Measurements from ENCODE around the gene AGAP2. TPM values are rescaled to one million over a fixed set of nuclear protein-coding genes. Genes with fewer than 3 reads are reported as not detected.
"Not testable (repeated sequence)": the region's sequence is repeated elsewhere in the genome, so short reads cannot be mapped to it uniquely, and the experiment has no call there.

Gene AGAP2
- total and polyA plus RNA-seq, 5 donors from 2014 or later, result 4.4 to 60.3 (median 6.1) TPM

DNA sequence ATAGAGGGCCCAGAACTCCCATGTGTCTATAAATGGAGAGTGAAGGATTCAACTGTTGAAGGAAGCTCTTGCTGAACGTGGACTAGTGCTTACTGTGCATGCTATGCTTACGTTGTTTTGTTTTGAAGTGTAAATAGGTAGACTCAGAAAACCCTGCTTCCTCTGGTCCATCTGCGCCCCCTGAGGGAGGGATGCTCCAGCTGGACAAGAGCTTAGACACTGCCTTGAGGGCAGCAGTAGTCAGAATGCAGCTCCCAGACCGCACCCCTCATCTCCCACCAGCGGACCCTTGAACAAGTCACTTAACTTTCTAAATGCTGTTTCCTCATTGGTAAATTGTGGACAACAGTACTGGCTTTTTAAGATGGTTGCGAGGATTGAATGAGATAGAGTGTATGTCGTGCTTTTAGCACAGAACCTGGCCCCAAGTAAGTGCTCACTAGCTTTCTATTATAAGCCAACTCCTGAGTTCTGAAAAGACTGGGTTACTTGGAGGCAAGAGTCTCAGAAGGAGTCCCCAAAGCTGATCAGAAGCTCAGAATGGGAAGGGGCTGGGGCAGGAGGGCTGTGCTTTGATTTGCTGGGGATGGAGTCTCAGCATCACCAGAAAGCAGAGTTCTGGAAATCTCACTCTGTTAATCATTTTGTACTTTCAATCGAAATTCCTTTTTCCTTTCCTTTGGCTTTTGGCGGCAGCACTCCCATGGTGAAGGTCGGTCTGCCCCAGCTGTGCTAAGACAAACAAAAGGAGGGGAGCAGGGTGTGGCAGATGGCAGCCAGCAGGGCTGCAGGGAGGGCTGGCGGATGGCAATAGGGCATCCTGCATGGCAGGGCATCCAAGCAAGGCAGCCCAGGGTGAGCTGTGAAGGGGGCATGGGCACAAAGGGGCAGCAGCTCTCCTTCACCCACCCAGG is 15.6 kb downstream of the AGAP2 start:
- H3K4me3 ChIP-seq (ENCODE audit: low read depth, low read length), result no peak overlapping the region
- no peaks in the 10 kb centered on the region for H3K9me3 ChIP-seq (ENCODE audit: control insufficient read depth in 2 of 2, low read length in 2 of 2)
- Mint-ChIP-seq H3K4me1 (peaks cover 0 to 22% (median 6%) of the 10 kb centered on the region in 4 donors), H3K4me3 (no peak overlapping the region), H3K9me3 (no peaks in the 10 kb centered on the region), H3K36me3 (peaks cover 17% of the 10 kb centered on the region), H3K27me3 (peaks cover 5% of the 10 kb centered on the region), H3K27ac (peak overlapping the region; percentile 43 to 69 (median 65))
- peak overlapping the region; percentile 33 for H3K27ac ChIP-seq (ENCODE audit: insufficient read depth, low read length, poor library complexity, severe bottlenecking)
- peaks cover 45% of the 10 kb centered on the region for H3K36me3 ChIP-seq (ENCODE audit: control insufficient read depth, insufficient read depth, low read length)
- DNase-seq, result no peak
- H3K27me3 ChIP-seq (ENCODE audit: control insufficient read depth, insufficient read depth, low read length), result no peaks in the 10 kb centered on the region
- ATAC-seq (ENCODE audit: low read depth in 2 of 2), result no peak
- peaks cover 4% of the 10 kb centered on the region for H3K4me1 ChIP-seq (ENCODE audit: control insufficient read depth, insufficient read depth, low read length, poor library complexity, severe bottlenecking)

DNA sequence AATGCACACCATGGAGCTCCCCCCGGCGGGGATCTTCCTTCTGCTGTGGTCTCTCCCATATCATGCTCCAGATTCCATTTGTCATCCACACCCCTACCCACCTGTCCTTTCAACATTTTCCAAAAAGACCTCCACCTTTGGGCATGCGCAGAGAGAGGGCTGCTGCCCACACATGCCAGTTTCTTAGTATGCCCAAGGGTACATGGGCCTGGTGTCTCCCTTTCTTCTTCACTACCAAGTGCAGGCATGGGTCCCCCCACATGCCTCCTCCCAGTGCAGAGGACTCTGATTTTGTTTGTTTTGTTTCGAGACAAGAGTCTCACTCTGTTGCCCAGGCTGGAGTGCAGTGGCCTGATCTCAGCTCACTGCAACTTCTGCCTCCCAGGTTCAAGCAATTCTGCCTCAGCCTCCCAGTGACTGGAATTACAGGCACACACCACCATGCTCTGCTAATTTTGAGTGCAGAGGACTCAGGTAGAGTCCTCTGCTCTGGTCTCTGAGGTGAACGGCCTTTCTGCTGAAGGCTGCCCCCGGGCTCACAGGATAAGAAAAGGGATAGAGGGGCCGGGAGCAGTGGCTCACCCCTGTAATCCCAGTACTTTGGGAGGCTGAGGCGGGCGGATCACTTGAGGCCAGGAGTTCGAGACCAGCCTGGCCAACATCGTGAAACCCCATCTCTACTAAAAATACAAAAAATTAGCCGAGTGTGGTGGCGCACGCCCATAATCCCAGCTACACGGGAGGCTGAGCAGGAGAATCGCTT is 16.5 kb downstream of the AGAP2 start:
- H3K27ac Mint-ChIP-seq, result peak overlapping the region; percentile 65 to 67 (median 67)
- not testable (repeated sequence) for H3K9me3 ChIP-seq (ENCODE audit: control insufficient read depth in 2 of 2, low read length in 2 of 2); H3K27me3 ChIP-seq (ENCODE audit: control insufficient read depth, insufficient read depth, low read length); H3K4me3 ChIP-seq (ENCODE audit: low read depth, low read length); H3K9me3 Mint-ChIP-seq; H3K4me3 Mint-ChIP-seq; ATAC-seq (ENCODE audit: low read depth in 2 of 2); H3K27me3 Mint-ChIP-seq; H3K4me1 ChIP-seq (ENCODE audit: control insufficient read depth, insufficient read depth, low read length, poor library complexity, severe bottlenecking); H3K27ac ChIP-seq (ENCODE audit: insufficient read depth, low read length, poor library complexity, severe bottlenecking); DNase-seq
- H3K36me3 Mint-ChIP-seq, result peaks cover 15% of the 10 kb centered on the region
- peaks cover 0 to 22% (median 6%) of the 10 kb centered on the region in 4 donors for H3K4me1 Mint-ChIP-seq
- H3K36me3 ChIP-seq (ENCODE audit: control insufficient read depth, insufficient read depth, low read length), result peaks cover 43% of the 10 kb centered on the region

DNA sequence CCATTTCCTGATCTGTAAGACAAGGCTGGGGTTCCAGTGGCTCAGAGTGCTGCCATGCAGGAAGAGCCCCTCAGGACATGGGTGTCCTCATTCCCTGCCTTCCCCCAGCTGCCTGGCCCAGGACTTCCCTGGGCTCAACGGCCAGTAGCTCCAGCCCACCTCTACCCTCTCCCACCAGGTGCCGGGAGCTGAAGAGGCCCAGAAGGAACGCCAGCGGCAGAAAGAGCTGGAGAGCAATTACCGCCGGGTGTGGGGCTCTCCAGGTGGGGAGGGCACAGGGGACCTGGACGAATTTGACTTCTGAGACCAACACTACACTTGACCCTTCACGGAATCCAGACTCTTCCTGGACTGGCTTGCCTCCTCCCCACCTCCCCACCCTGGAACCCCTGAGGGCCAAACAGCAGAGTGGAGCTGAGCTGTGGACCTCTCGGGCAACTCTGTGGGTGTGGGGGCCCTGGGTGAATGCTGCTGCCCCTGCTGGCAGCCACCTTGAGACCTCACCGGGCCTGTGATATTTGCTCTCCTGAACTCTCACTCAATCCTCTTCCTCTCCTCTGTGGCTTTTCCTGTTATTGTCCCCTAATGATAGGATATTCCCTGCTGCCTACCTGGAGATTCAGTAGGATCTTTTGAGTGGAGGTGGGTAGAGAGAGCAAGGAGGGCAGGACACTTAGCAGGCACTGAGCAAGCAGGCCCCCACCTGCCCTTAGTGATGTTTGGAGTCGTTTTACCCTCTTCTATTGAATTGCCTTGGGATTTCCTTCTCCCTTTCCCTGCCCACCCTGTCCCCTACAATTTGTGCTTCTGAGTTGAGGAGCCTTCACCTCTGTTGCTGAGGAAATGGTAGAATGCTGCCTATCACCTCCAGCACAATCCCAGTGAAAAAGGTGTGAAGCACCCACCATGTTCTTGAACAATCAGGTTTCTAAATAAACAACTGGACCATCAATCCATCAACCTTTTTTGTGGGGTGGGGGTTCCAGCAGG is 17.6 kb downstream of the AGAP2 start:
- Mint-ChIP-seq H3K27me3 (peaks cover 5% of the 10 kb centered on the region), H3K4me1 (peaks cover 0 to 22% (median 6%) of the 10 kb centered on the region in 4 donors), H3K27ac (no peak overlapping the region), H3K4me3 (no peak overlapping the region), H3K9me3 (no peaks in the 10 kb centered on the region), H3K36me3 (peaks cover 15% of the 10 kb centered on the region)
- ATAC-seq (ENCODE audit: low read depth in 2 of 2) (no peak), DNase-seq (no peak)
- Histone ChIP-seq H3K36me3 (ENCODE audit: control insufficient read depth, insufficient read depth, low read length) (peaks cover 48% of the 10 kb centered on the region), H3K4me1 (ENCODE audit: control insufficient read depth, insufficient read depth, low read length, poor library complexity, severe bottlenecking) (peaks cover 4% of the 10 kb centered on the region), H3K27me3 (ENCODE audit: control insufficient read depth, insufficient read depth, low read length) (no peaks in the 10 kb centered on the region), H3K4me3 (ENCODE audit: low read depth, low read length) (no peak overlapping the region), H3K27ac (ENCODE audit: insufficient read depth, low read length, poor library complexity, severe bottlenecking) (no peak overlapping the region), H3K9me3 (ENCODE audit: control insufficient read depth in 2 of 2, low read length in 2 of 2) (no peaks in the 10 kb centered on the region)

DNA sequence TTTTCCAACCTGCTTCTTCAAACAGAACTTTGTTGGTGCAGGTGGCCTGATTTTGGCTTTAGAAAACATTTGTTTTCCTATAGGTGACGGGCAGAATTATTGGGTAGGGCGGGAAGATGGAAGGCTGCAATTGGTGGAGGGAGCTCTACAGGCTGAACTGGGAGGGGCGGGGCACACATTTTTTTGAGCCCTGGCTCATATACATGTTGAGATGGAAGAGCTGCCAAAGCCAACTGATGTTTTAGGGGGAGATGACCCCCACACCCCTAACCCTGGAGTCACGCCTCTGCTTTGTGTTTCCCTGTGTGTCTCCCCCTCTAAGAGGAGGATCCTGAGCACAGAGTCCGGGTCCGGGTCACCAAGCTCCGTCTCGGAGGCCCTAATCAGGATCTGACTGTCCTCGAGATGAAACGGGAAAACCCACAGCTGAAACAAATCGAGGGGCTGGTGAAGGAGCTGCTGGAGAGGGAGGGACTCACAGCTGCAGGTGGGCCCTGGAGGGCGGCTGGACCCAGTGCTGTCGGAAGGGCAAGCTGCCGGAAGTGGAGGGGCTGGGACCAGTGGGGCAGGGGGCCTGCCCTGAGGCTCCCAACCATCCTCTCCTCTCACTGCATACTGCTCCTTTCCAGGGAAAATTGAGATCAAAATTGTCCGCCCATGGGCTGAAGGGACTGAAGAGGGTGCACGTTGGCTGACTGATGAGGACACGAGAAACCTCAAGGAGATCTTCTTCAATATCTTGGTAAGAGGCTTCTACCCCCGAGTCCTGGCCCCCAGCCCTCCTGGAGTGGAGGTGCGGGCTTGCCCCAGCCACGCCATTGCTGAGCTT is 18.6 kb downstream of the AGAP2 start:
- Histone ChIP-seq H3K27ac (ENCODE audit: insufficient read depth, low read length, poor library complexity, severe bottlenecking) (no peak overlapping the region), H3K9me3 (ENCODE audit: control insufficient read depth in 2 of 2, low read length in 2 of 2) (no peaks in the 10 kb centered on the region), H3K36me3 (ENCODE audit: control insufficient read depth, insufficient read depth, low read length) (peaks cover 54% of the 10 kb centered on the region), H3K4me1 (ENCODE audit: control insufficient read depth, insufficient read depth, low read length, poor library complexity, severe bottlenecking) (no peaks in the 10 kb centered on the region), H3K4me3 (ENCODE audit: low read depth, low read length) (no peak overlapping the region), H3K27me3 (ENCODE audit: control insufficient read depth, insufficient read depth, low read length) (no peaks in the 10 kb centered on the region)
- DNase-seq (no peak), ATAC-seq (ENCODE audit: low read depth in 2 of 2) (no peak)
- H3K4me1 Mint-ChIP-seq, result peaks cover 0 to 20% (median 5%) of the 10 kb centered on the region in 4 donors
- no peak overlapping the region for H3K27ac Mint-ChIP-seq
- peaks cover 15% of the 10 kb centered on the region for H3K36me3 Mint-ChIP-seq
- peaks cover 5% of the 10 kb centered on the region for H3K27me3 Mint-ChIP-seq
- no peaks in the 10 kb centered on the region for H3K9me3 Mint-ChIP-seq
- H3K4me3 Mint-ChIP-seq, result no peak overlapping the region

DNA sequence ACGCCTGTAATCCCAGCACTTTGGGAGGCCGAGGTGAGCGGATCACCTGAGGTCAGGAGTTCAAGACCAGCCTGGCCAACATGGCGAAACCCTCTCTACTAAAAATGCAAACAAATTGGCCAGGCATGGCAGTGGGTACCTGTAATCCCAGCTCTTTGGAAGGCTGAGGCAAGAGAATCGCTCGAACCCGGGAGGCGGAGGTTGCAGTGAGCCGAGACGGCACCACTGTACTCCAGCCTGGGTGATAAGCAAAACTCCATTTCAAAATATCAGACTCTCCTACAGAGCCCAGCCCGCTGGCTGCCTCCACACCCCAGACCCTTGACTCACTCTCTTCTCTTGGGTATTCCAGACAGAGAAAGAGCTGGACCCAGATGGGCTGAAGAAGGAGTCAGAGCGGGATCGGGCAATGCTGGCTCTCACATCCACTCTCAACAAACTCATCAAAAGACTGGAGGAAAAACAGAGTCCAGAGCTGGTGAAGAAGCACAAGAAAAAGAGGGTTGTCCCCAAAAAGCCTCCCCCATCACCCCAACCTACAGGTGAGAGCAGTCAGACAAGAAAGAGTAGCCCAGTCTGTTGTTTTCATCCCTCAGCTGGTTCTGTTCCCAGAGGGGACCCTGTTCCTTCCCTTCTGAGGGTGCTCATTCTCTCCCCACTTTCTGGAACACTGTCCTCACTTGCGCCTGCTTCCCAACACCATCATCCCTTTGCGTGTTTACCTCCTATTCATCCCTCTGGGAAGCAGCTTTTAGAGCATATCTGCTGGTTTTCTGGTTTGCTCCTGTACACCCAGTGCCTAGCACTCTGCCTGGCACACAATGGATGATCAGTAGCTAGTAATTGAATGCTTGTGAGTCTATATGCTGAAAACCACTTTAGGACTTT is 19.7 kb downstream of the AGAP2 start:
- H3K36me3 Mint-ChIP-seq, result peaks cover 15% of the 10 kb centered on the region
- Histone ChIP-seq H3K9me3 (ENCODE audit: control insufficient read depth in 2 of 2, low read length in 2 of 2) (no peaks in the 10 kb centered on the region), H3K27ac (ENCODE audit: insufficient read depth, low read length, poor library complexity, severe bottlenecking) (no peak overlapping the region), H3K4me1 (ENCODE audit: control insufficient read depth, insufficient read depth, low read length, poor library complexity, severe bottlenecking) (no peaks in the 10 kb centered on the region), H3K4me3 (ENCODE audit: low read depth, low read length) (no peak overlapping the region), H3K27me3 (ENCODE audit: control insufficient read depth, insufficient read depth, low read length) (no peaks in the 10 kb centered on the region), H3K36me3 (ENCODE audit: control insufficient read depth, insufficient read depth, low read length) (peaks cover 57% of the 10 kb centered on the region)
- no peak for ATAC-seq (ENCODE audit: low read depth in 2 of 2)
- peaks cover 0 to 13% (median 0%) of the 10 kb centered on the region in 4 donors for H3K4me1 Mint-ChIP-seq
- H3K9me3 Mint-ChIP-seq, result no peaks in the 10 kb centered on the region
- H3K27me3 Mint-ChIP-seq, result peaks cover 5% of the 10 kb centered on the region
- H3K4me3 Mint-ChIP-seq, result no peak overlapping the region
- no peak for DNase-seq
- peak overlapping the region in 1 of 3 donors; percentile 20 for H3K27ac Mint-ChIP-seq

DNA sequence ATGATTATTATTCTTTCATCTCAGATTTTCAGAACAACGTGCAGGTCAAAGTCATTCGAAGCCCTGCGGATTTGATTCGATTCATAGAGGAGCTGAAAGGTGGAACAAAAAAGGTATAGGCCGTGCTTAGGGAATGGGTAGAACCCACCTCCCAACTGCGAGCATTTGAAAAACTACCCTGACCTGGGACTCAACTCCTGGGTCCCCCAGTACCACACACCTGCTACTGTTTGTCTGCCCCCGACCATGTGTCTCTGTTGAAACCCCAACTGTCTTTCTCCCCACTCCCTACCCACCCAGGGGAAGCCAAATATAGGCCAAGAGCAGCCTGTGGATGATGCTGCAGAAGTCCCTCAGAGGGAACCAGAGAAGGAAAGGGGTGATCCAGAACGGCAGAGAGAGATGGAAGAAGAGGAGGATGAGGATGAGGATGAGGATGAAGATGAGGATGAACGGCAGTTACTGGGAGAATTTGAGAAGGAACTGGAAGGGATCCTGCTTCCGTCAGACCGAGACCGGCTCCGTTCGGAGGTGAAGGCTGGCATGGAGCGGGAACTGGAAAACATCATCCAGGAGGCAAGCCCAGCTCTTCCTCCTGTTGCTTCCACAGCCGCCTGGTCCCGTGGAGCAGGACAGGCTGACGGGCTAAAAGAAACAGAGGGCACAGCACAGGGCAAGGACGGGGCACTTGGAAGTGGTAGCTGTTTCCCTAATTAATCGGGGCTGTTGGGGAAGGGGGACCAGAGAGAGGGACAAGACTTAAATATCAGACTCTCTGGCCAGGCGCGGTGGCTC is 20.5 kb downstream of the AGAP2 start:
- Histone ChIP-seq H3K4me1 (ENCODE audit: control insufficient read depth, insufficient read depth, low read length, poor library complexity, severe bottlenecking) (no peaks in the 10 kb centered on the region), H3K36me3 (ENCODE audit: control insufficient read depth, insufficient read depth, low read length) (peaks cover 61% of the 10 kb centered on the region), H3K9me3 (ENCODE audit: control insufficient read depth in 2 of 2, low read length in 2 of 2) (no peaks in the 10 kb centered on the region), H3K27ac (ENCODE audit: insufficient read depth, low read length, poor library complexity, severe bottlenecking) (no peak overlapping the region), H3K4me3 (ENCODE audit: low read depth, low read length) (no peak overlapping the region), H3K27me3 (ENCODE audit: control insufficient read depth, insufficient read depth, low read length) (no peaks in the 10 kb centered on the region)
- no peak overlapping the region for H3K27ac Mint-ChIP-seq
- DNase-seq (no peak), ATAC-seq (ENCODE audit: low read depth in 2 of 2) (no peak)
- no peak overlapping the region for H3K4me3 Mint-ChIP-seq
- peaks cover 5% of the 10 kb centered on the region for H3K27me3 Mint-ChIP-seq
- H3K9me3 Mint-ChIP-seq, result no peaks in the 10 kb centered on the region
- H3K36me3 Mint-ChIP-seq, result peaks cover 15% of the 10 kb centered on the region
- peaks cover 0 to 7% (median 0%) of the 10 kb centered on the region in 4 donors for H3K4me1 Mint-ChIP-seq

Data from CD4-positive, CD25-positive, alpha-beta regulatory T cell (primary cell).